Neural progenitor cell (in vitro differentiated cells): ENCODE results near the gene TSC22D4. TPM values are rescaled to one million over a fixed set of nuclear protein-coding genes. Genes with fewer than 3 reads are reported as not detected.

Experiments used
- DNase-seq: peaks from one replicate; pipeline ENCODE4 v3.0.0-alpha.2; 2016; ENCODE audit warnings: low spot score
- H2AFZ ChIP-seq: fragments of 200-600 bp; sonication (generic); replicated peaks from 2 replicates; pipeline ENCODE4 v1.6.1; 2016; ENCODE audit warnings: antibody characterized with exemption
- H3F3A ChIP-seq: fragments of 200-600 bp; sonication (generic); 2 replicates; pipeline ENCODE4 v1.6.1; 2016; ENCODE audit warnings: antibody characterized with exemption, low read depth
- H3K27ac ChIP-seq: fragments of 200-600 bp; sonication (generic); 2 replicates; pipeline ENCODE4 v1.5.1; 2016; ENCODE audit warnings: mild to moderate bottlenecking
- H3K27me3 ChIP-seq: fragments of 200-600 bp; sonication (generic); 2 replicates; pipeline ENCODE4 v1.6.1; 2016; ENCODE audit warnings: mild to moderate bottlenecking, moderate library complexity
- H3K36me3 ChIP-seq: fragments of 200-600 bp; sonication (generic); 2 replicates; pipeline ENCODE4 v1.5.1; 2016
- H3K4me1 ChIP-seq: fragments of 200-600 bp; sonication (generic); 2 replicates; pipeline ENCODE4 v1.6.1; 2016; ENCODE audit warnings: mixed run types
- H3K4me2 ChIP-seq: fragments of 200-600 bp; sonication (generic); 2 replicates; pipeline ENCODE4 v1.6.1; 2016
- H3K4me3 ChIP-seq: fragments of 200-600 bp; sonication (generic); 2 replicates; pipeline ENCODE4 v1.5.1; 2016
- H3K79me2 ChIP-seq: fragments of 200-600 bp; sonication (generic); 2 replicates; pipeline ENCODE4 v1.6.1; 2016; ENCODE audit warnings: low read depth
- H3K9ac ChIP-seq: fragments of 200-600 bp; sonication (generic); 2 replicates; pipeline ENCODE4 v1.6.1; 2016
- H3K9me3 ChIP-seq: fragments of 200-600 bp; sonication (generic); 2 replicates; pipeline ENCODE4 v1.5.1; 2016; ENCODE audit warnings: low read depth
- H4K20me1 ChIP-seq: fragments of 200-600 bp; sonication (generic); 2 replicates; pipeline ENCODE4 v1.6.1; 2016; ENCODE audit warnings: low read depth
- H3K27ac Mint-ChIP-seq: 3 replicates; pipeline ENCODE4 v1.8.0; 2021; ENCODE audit warnings: mixed read lengths
- H3K27me3 Mint-ChIP-seq: 2 replicates; pipeline ENCODE4 v1.8.0; 2022; ENCODE audit warnings: low read depth, mild to moderate bottlenecking, inconsistent platforms, moderate library complexity, mixed read lengths; ENCODE audit not compliant: insufficient read depth
- H3K36me3 Mint-ChIP-seq: 3 replicates; pipeline ENCODE4 v1.8.0; 2021; ENCODE audit warnings: mixed read lengths
- H3K4me1 Mint-ChIP-seq: 3 replicates; pipeline ENCODE4 v1.8.0; 2021; ENCODE audit warnings: mixed read lengths
- H3K4me3 Mint-ChIP-seq: 3 replicates; pipeline ENCODE4 v1.8.0; 2021; ENCODE audit warnings: mild to moderate bottlenecking, moderate library complexity, mixed read lengths
- H3K9me3 Mint-ChIP-seq: 3 replicates; pipeline ENCODE4 v1.8.0; 2020; ENCODE audit warnings: mixed read lengths
- CTCF ChIP-seq: fragments of 200-600 bp; sonication (generic); IDR thresholded peaks from 2 replicates; pipeline ENCODE4 v1.5.1; 2017; ENCODE audit warnings: antibody characterized with exemption, mild to moderate bottlenecking
- EZH2 ChIP-seq: fragments of 200-600 bp; sonication (generic); IDR thresholded peaks from 2 replicates; pipeline ENCODE4 v1.6.1; 2017; ENCODE audit warnings: antibody characterized with exemption, mild to moderate bottlenecking, moderate library complexity
- EZH2phosphoT487 ChIP-seq: fragments of 200-600 bp; sonication (generic); IDR thresholded peaks from 2 replicates; pipeline ENCODE4 v1.6.1; 2017; ENCODE audit warnings: antibody characterized with exemption
- total RNA-seq: library from RNA; depleted of rRNA; stranded (reverse); fragments of >200 nt; gene quantifications from 2 replicates; pipeline ENCODE4 v1.2.3, GENCODE V29; 2015; ENCODE audit warnings: low replicate concordance

The TSC22D4 gene
- total RNA-seq, 1 donor from 2014 or later = 11.0 TPM

- Mint-ChIP-seq H3K9me3 (peaks cover 10% of the 10 kb centered on the region), H3K36me3 (no peaks in the 10 kb centered on the region), H3K27me3 (peaks cover 6% of the 10 kb centered on the region), H3K27ac (no peak overlapping the region), H3K4me1 (peaks cover 5% of the 10 kb centered on the region), H3K4me3 (no peak overlapping the region)
- Histone ChIP-seq H3K4me1 (no peaks in the 10 kb centered on the region), H3K9me3 (no peaks in the 10 kb centered on the region), H3F3A (no peaks in the 10 kb centered on the region), H3K79me2 (no peaks in the 10 kb centered on the region), H2AFZ (no peak overlapping the region), H3K36me3 (no peaks in the 10 kb centered on the region), H3K27ac (no peak overlapping the region), H3K4me3 (no peak overlapping the region), H4K20me1 (no peaks in the 10 kb centered on the region), H3K4me2 (no peak overlapping the region), H3K9ac (no peak overlapping the region), H3K27me3 (no peaks in the 10 kb centered on the region)
- no peak for TF ChIP-seq CTCF
- TF ChIP-seq EZH2phosphoT487 = no peak
- TF ChIP-seq EZH2 = no peak
- no peak for DNase-seq
These were observed 42.1 kb upstream of the TSC22D4 start for GRCh38 chr7:100521076-100521475.

DNA sequence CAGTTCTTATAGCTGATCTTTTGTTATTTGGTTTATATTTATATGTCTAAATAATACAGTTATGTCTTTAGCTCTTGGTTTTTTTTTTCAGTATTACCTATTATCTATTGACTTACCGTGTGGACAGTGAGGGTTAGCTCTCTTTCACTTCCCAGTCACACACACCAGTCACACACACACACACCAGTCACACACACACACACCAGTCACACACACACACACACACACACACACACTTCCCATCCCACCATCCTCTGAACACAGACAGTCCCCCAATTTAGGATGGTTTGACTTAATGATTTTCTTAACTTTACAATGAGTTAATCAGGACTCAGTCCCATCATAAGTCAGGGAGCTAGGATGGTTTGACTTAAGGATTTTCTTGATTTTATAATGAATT lies 41.1 kb upstream of the TSC22D4 start:
- H3K36me3 Mint-ChIP-seq = no peaks in the 10 kb centered on the region
- Histone ChIP-seq H3K27ac (no peak overlapping the region), H3K9me3 (no peaks in the 10 kb centered on the region), H3K9ac (no peak overlapping the region), H4K20me1 (no peaks in the 10 kb centered on the region), H3K79me2 (no peaks in the 10 kb centered on the region), H2AFZ (no peak overlapping the region), H3F3A (no peaks in the 10 kb centered on the region), H3K4me3 (no peak overlapping the region), H3K27me3 (no peaks in the 10 kb centered on the region), H3K4me1 (no peaks in the 10 kb centered on the region), H3K4me2 (no peak overlapping the region), H3K36me3 (no peaks in the 10 kb centered on the region)
- H3K27me3 Mint-ChIP-seq = peaks cover 6% of the 10 kb centered on the region
- DNase-seq = no peak
- no peak for TF ChIP-seq EZH2phosphoT487
- TF ChIP-seq CTCF = no peak
- TF ChIP-seq EZH2 = no peak
- peak overlapping the region; percentile 10 for H3K4me3 Mint-ChIP-seq
- no peak overlapping the region for H3K27ac Mint-ChIP-seq
- peaks cover 8% of the 10 kb centered on the region for H3K9me3 Mint-ChIP-seq
- peaks cover 12% of the 10 kb centered on the region for H3K4me1 Mint-ChIP-seq

- no peaks in the 10 kb centered on the region for H4K20me1 ChIP-seq
- Mint-ChIP-seq H3K4me1 (peaks cover 15% of the 10 kb centered on the region), H3K27me3 (peaks cover 6% of the 10 kb centered on the region), H3K4me3 (no peak overlapping the region), H3K36me3 (no peaks in the 10 kb centered on the region), H3K27ac (no peak overlapping the region), H3K9me3 (peaks cover 5% of the 10 kb centered on the region)
- no peaks in the 10 kb centered on the region for H3K27me3 ChIP-seq
- no peak overlapping the region for H3K27ac ChIP-seq
- H3K4me2 ChIP-seq = no peak overlapping the region
- no peak overlapping the region for H2AFZ ChIP-seq
- H3K79me2 ChIP-seq = no peaks in the 10 kb centered on the region
- H3F3A ChIP-seq = no peaks in the 10 kb centered on the region
- H3K4me3 ChIP-seq = no peak overlapping the region
- no peak for DNase-seq
- TF ChIP-seq EZH2 (no peak), CTCF (no peak), EZH2phosphoT487 (no peak)
- no peak overlapping the region for H3K9ac ChIP-seq
- H3K9me3 ChIP-seq = no peaks in the 10 kb centered on the region
- no peaks in the 10 kb centered on the region for H3K36me3 ChIP-seq
- H3K4me1 ChIP-seq = no peaks in the 10 kb centered on the region
These were observed 40.6 kb upstream of the TSC22D4 start for GRCh38 chr7:100519580-100519979.

GRCh38 chr7:100517305-100517704 lies 38.3 kb upstream of the TSC22D4 start:
- DNase-seq = no peak
- Histone ChIP-seq H3K9me3 (no peaks in the 10 kb centered on the region), H3K4me3 (no peak overlapping the region), H3K4me2 (no peak overlapping the region), H3K4me1 (no peaks in the 10 kb centered on the region), H3K36me3 (no peaks in the 10 kb centered on the region), H3K27me3 (no peaks in the 10 kb centered on the region), H3F3A (no peaks in the 10 kb centered on the region), H3K27ac (no peak overlapping the region), H3K79me2 (no peaks in the 10 kb centered on the region), H2AFZ (no peak overlapping the region), H4K20me1 (no peaks in the 10 kb centered on the region), H3K9ac (no peak overlapping the region)
- Mint-ChIP-seq H3K27me3 (peaks cover 6% of the 10 kb centered on the region), H3K36me3 (no peaks in the 10 kb centered on the region), H3K4me3 (peak overlapping the region; percentile 33), H3K9me3 (peaks cover 2% of the 10 kb centered on the region), H3K4me1 (peaks cover 15% of the 10 kb centered on the region), H3K27ac (no peak overlapping the region)
- TF ChIP-seq EZH2phosphoT487 = no peak
- TF ChIP-seq EZH2 = no peak
- TF ChIP-seq CTCF = no peak
